Measurements from ENCODE around the gene DDX51.

The DDX51 gene

GRCh38 chr12:132179431-132180362, 35.6 kb upstream of the DDX51 start:
- no peak overlapping the region for H2BK12ac ChIP-seq (ENCODE audit: low read length in 2 of 2)
- H3K18ac ChIP-seq (ENCODE audit: low read depth in 1 of 2, low read length in 2 of 2): no peak overlapping the region
- no peak overlapping the region for H3K4ac ChIP-seq (ENCODE audit: low read depth in 1 of 2, low read length in 2 of 2)
- no peak overlapping the region for H3K27ac ChIP-seq (ENCODE audit: low read length, poor library complexity, severe bottlenecking)
- no peak overlapping the region for H3K4me3 ChIP-seq (ENCODE audit: insufficient read depth in 1 of 2, low read depth in 1 of 2, low read length in 2 of 2)
- 85% methylated on average over 19 of the region's 19 CpGs for WGBS
- no peak overlapping the region for H2BK15ac ChIP-seq (ENCODE audit: low read depth, poor library complexity, severe bottlenecking)
- no peak overlapping the region for H3K14ac ChIP-seq (ENCODE audit: low read length in 2 of 2)
- no peaks in the 10 kb centered on the region for H3K79me1 ChIP-seq (replicated peaks; ENCODE audit: low read length, poor library complexity, severe bottlenecking)
- no peak overlapping the region for H2BK5ac ChIP-seq (ENCODE audit: low read depth, low read length, poor library complexity, severe bottlenecking)
- no peak overlapping the region for H2AFZ ChIP-seq (ENCODE audit: low read depth, low read length)
- H4K8ac ChIP-seq (ENCODE audit: low read length): no peak overlapping the region
- no peak overlapping the region for H3K4me2 ChIP-seq (ENCODE audit: low read length, poor library complexity, severe bottlenecking)
- H2BK120ac ChIP-seq (ENCODE audit: low read depth, low read length): no peak overlapping the region
- no peak for DNase-seq
- no peaks in the 10 kb centered on the region for H3K9me3 ChIP-seq (ENCODE audit: control insufficient read depth, low read length)
- no peak overlapping the region for H3K9ac ChIP-seq (ENCODE audit: low read length)
- no peaks in the 10 kb centered on the region for H3K36me3 ChIP-seq (ENCODE audit: control insufficient read depth in 1 of 2, insufficient read depth in 2 of 2, low read depth in 1 of 2, low read length in 2 of 2)
- H3K27me3 ChIP-seq (ENCODE audit: control insufficient read depth in 1 of 2, insufficient read depth in 1 of 2, low read length in 2 of 2): peaks cover 8 to 89% of the 10 kb centered on the region in 2 experiments
- H3K23ac ChIP-seq (ENCODE audit: low read length in 2 of 2): no peak overlapping the region
- no peaks in the 10 kb centered on the region for H3K4me1 ChIP-seq (ENCODE audit: control insufficient read depth, insufficient read depth, low read depth, low read length)
- H4K91ac ChIP-seq (ENCODE audit: low read length): peak overlapping the region; percentile 5
- no peak overlapping the region for H2AK5ac ChIP-seq (ENCODE audit: low read length, severe bottlenecking)

- no peaks in the 10 kb centered on the region for H3K4me1 ChIP-seq (ENCODE audit: control insufficient read depth, insufficient read depth, low read depth, low read length)
- no peak overlapping the region for H3K27ac ChIP-seq (ENCODE audit: low read length, poor library complexity, severe bottlenecking)
- no peak overlapping the region for H3K9ac ChIP-seq (ENCODE audit: low read length)
- no peak overlapping the region for H2AK5ac ChIP-seq (ENCODE audit: low read length, severe bottlenecking)
- 79% methylated on average over 39 of the region's 39 CpGs for WGBS
- no peaks in the 10 kb centered on the region for H3K79me1 ChIP-seq (replicated peaks; ENCODE audit: low read length, poor library complexity, severe bottlenecking)
- peaks cover 13 to 89% of the 10 kb centered on the region in 2 experiments for H3K27me3 ChIP-seq (ENCODE audit: control insufficient read depth in 1 of 2, insufficient read depth in 1 of 2, low read length in 2 of 2)
- no peaks in the 10 kb centered on the region for H3K9me3 ChIP-seq (ENCODE audit: control insufficient read depth, low read length)
- no peak overlapping the region for H3K18ac ChIP-seq (ENCODE audit: low read depth in 1 of 2, low read length in 2 of 2)
- H3K4me3 ChIP-seq (ENCODE audit: insufficient read depth in 1 of 2, low read depth in 1 of 2, low read length in 2 of 2): no peak overlapping the region
- H4K91ac ChIP-seq (ENCODE audit: low read length): no peak overlapping the region
- no peak for DNase-seq
- no peak overlapping the region for H3K4ac ChIP-seq (ENCODE audit: low read depth in 1 of 2, low read length in 2 of 2)
- no peak overlapping the region for H3K14ac ChIP-seq (ENCODE audit: low read length in 2 of 2)
- H2AFZ ChIP-seq (ENCODE audit: low read depth, low read length): no peak overlapping the region
- no peak overlapping the region for H2BK5ac ChIP-seq (ENCODE audit: low read depth, low read length, poor library complexity, severe bottlenecking)
- no peak overlapping the region for H4K8ac ChIP-seq (ENCODE audit: low read length)
- H2BK12ac ChIP-seq (ENCODE audit: low read length in 2 of 2): no peak overlapping the region
- no peak overlapping the region for H3K4me2 ChIP-seq (ENCODE audit: low read length, poor library complexity, severe bottlenecking)
- H3K23ac ChIP-seq (ENCODE audit: low read length in 2 of 2): no peak overlapping the region
- no peak overlapping the region for H2BK15ac ChIP-seq (ENCODE audit: low read depth, poor library complexity, severe bottlenecking)
- H2BK120ac ChIP-seq (ENCODE audit: low read depth, low read length): no peak overlapping the region
- H3K36me3 ChIP-seq (ENCODE audit: control insufficient read depth in 1 of 2, insufficient read depth in 2 of 2, low read depth in 1 of 2, low read length in 2 of 2): no peaks in the 10 kb centered on the region
Measured at GRCh38 chr12:132178801-132179401, 34.8 kb upstream of the DDX51 start.

- Histone ChIP-seq H3K27ac (ENCODE audit: low read length, poor library complexity, severe bottlenecking) (no peak overlapping the region), H4K91ac (ENCODE audit: low read length) (no peak overlapping the region), H3K4me3 (ENCODE audit: insufficient read depth in 1 of 2, low read depth in 1 of 2, low read length in 2 of 2) (no peak overlapping the region), H3K9ac (ENCODE audit: low read length) (no peak overlapping the region), H2BK5ac (ENCODE audit: low read depth, low read length, poor library complexity, severe bottlenecking) (no peak overlapping the region), H3K36me3 (ENCODE audit: control insufficient read depth in 1 of 2, insufficient read depth in 2 of 2, low read depth in 1 of 2, low read length in 2 of 2) (no peaks in the 10 kb centered on the region), H3K9me3 (ENCODE audit: control insufficient read depth, low read length) (no peaks in the 10 kb centered on the region), H4K8ac (ENCODE audit: low read length) (no peak overlapping the region), H3K4ac (ENCODE audit: low read depth in 1 of 2, low read length in 2 of 2) (no peak overlapping the region), H3K23ac (ENCODE audit: low read length in 2 of 2) (no peak overlapping the region), H2BK12ac (ENCODE audit: low read length in 2 of 2) (no peak overlapping the region), H3K4me2 (ENCODE audit: low read length, poor library complexity, severe bottlenecking) (no peak overlapping the region), H3K4me1 (ENCODE audit: control insufficient read depth, insufficient read depth, low read depth, low read length) (no peaks in the 10 kb centered on the region), H3K27me3 (ENCODE audit: control insufficient read depth in 1 of 2, insufficient read depth in 1 of 2, low read length in 2 of 2) (peaks cover 13 to 88% of the 10 kb centered on the region in 2 experiments), H2BK15ac (ENCODE audit: low read depth, poor library complexity, severe bottlenecking) (no peak overlapping the region), H2BK120ac (ENCODE audit: low read depth, low read length) (no peak overlapping the region), H3K14ac (ENCODE audit: low read length in 2 of 2) (no peak overlapping the region), H3K79me1 (replicated peaks; ENCODE audit: low read length, poor library complexity, severe bottlenecking) (no peaks in the 10 kb centered on the region), H2AK5ac (ENCODE audit: low read length, severe bottlenecking) (no peak overlapping the region), H2AFZ (ENCODE audit: low read depth, low read length) (no peak overlapping the region), H3K18ac (ENCODE audit: low read depth in 1 of 2, low read length in 2 of 2) (no peak overlapping the region)
- WGBS: 52% methylated on average over 8 of the region's 8 CpGs
- DNase-seq: no peak
Measured at GRCh38 chr12:132178316-132178715, 34.2 kb upstream of the DDX51 start.

- no peaks in the 10 kb centered on the region for H3K79me1 ChIP-seq (replicated peaks; ENCODE audit: low read length, poor library complexity, severe bottlenecking)
- H2AK5ac ChIP-seq (ENCODE audit: low read length, severe bottlenecking): no peak overlapping the region
- H2BK15ac ChIP-seq (ENCODE audit: low read depth, poor library complexity, severe bottlenecking): no peak overlapping the region
- no peak overlapping the region for H3K4me2 ChIP-seq (ENCODE audit: low read length, poor library complexity, severe bottlenecking)
- H3K36me3 ChIP-seq (ENCODE audit: control insufficient read depth in 1 of 2, insufficient read depth in 2 of 2, low read depth in 1 of 2, low read length in 2 of 2): no peaks in the 10 kb centered on the region
- H3K4me3 ChIP-seq (ENCODE audit: insufficient read depth in 1 of 2, low read depth in 1 of 2, low read length in 2 of 2): no peak overlapping the region
- no peaks in the 10 kb centered on the region for H3K4me1 ChIP-seq (ENCODE audit: control insufficient read depth, insufficient read depth, low read depth, low read length)
- no peak overlapping the region for H4K91ac ChIP-seq (ENCODE audit: low read length)
- H4K8ac ChIP-seq (ENCODE audit: low read length): no peak overlapping the region
- H2BK12ac ChIP-seq (ENCODE audit: low read length in 2 of 2): no peak overlapping the region
- H3K14ac ChIP-seq (ENCODE audit: low read length in 2 of 2): no peak overlapping the region
- H3K9ac ChIP-seq (ENCODE audit: low read length): no peak overlapping the region
- H2BK5ac ChIP-seq (ENCODE audit: low read depth, low read length, poor library complexity, severe bottlenecking): no peak overlapping the region
- no peak overlapping the region for H3K23ac ChIP-seq (ENCODE audit: low read length in 2 of 2)
- no peak overlapping the region for H2AFZ ChIP-seq (ENCODE audit: low read depth, low read length)
- H3K27ac ChIP-seq (ENCODE audit: low read length, poor library complexity, severe bottlenecking): no peak overlapping the region
- DNase-seq: no peak
- H3K9me3 ChIP-seq (ENCODE audit: control insufficient read depth, low read length): no peaks in the 10 kb centered on the region
- peaks cover 15 to 89% of the 10 kb centered on the region in 2 experiments for H3K27me3 ChIP-seq (ENCODE audit: control insufficient read depth in 1 of 2, insufficient read depth in 1 of 2, low read length in 2 of 2)
- H3K18ac ChIP-seq (ENCODE audit: low read depth in 1 of 2, low read length in 2 of 2): no peak overlapping the region
- WGBS: 88% methylated on average over 25 of the region's 25 CpGs
- H3K4ac ChIP-seq (ENCODE audit: low read depth in 1 of 2, low read length in 2 of 2): no peak overlapping the region
- H2BK120ac ChIP-seq (ENCODE audit: low read depth, low read length): no peak overlapping the region
Measured at GRCh38 chr12:132176920-132177551, 32.9 kb upstream of the DDX51 start.
